Gastroesophageal sphincter (tissue), 4 donors: Measurements from ENCODE around the gene FLYWCH2. TPM values are rescaled to one million over a fixed set of nuclear protein-coding genes. Genes with fewer than 3 reads are reported as not detected.

ENCODE experiments used
- ATAC-seq: fragments of 150-250 bp; one replicate; pipeline ENCODE4 v1.9.1; 2016; ENCODE audit warnings: mild to moderate bottlenecking, moderate library complexity
- H3K27ac ChIP-seq, 4 donors: fragments of 200-600 bp; sonication (generic) in 3 of 4; 1 replicate in 3 of 4; 2 replicates in 1 of 4; pipeline ENCODE4 v1.5.1; 2016 to 2019
- H3K27me3 ChIP-seq: fragments of 200-600 bp; sonication (generic); one replicate; pipeline ENCODE4 v1.5.1; 2019
- H3K36me3 ChIP-seq, 2 donors: fragments of 200-600 bp; sonication (generic); one replicate each; pipeline ENCODE4 v1.5.1; 2019; ENCODE audit warnings: control low read depth in 1 of 2
- H3K4me1 ChIP-seq, 3 donors: fragments of 200-600 bp; sonication (generic); 1 replicate in 2 of 3; 2 replicates in 1 of 3; pipeline ENCODE4 v1.5.1; 2016 to 2019; ENCODE audit warnings: control low read depth in 2 of 3
- H3K4me3 ChIP-seq, 2 donors: fragments of 200-600 bp; sonication (generic); one replicate each; pipeline ENCODE4 v1.5.1; 2019; ENCODE audit warnings: mild to moderate bottlenecking in 1 of 2, moderate library complexity in 1 of 2
- H3K9me3 ChIP-seq, 3 donors: fragments of 200-600 bp; sonication (generic); one replicate each; pipeline ENCODE4 v1.5.1; 2017 to 2019; ENCODE audit warnings: control low read depth in 2 of 3
- CTCF ChIP-seq, 4 experiments: fragments of 200-600 bp in 2 of 4; fragments of 450-650 bp in 2 of 4; sonication (generic) in 1 of 4; IDR thresholded peaks; one replicate each; pipeline ENCODE4 v1.5.1; 2017 to 2019; ENCODE audit warnings: antibody characterized with exemption in 4 of 4, mild to moderate bottlenecking in 2 of 4, moderate library complexity in 2 of 4
- EP300 ChIP-seq: sonication (generic); formaldehyde crosslinking; IDR thresholded peaks from one replicate; pipeline ENCODE4 v1.6.1; 2017; ENCODE audit warnings: antibody characterized with exemption, mild to moderate bottlenecking
- POLR2A ChIP-seq, 2 donors: fragments of 450-650 bp; IDR thresholded peaks; one replicate each; pipeline ENCODE4 v1.6.1; 2017; ENCODE audit warnings: antibody characterized with exemption in 2 of 2, mild to moderate bottlenecking in 2 of 2, moderate library complexity in 1 of 2
- POLR2AphosphoS5 ChIP-seq: sonication (generic); formaldehyde crosslinking; IDR thresholded peaks from one replicate; pipeline ENCODE4 v1.6.1; 2017; ENCODE audit warnings: antibody characterized with exemption
- WGBS, 2 donors: methylation state at CpG; one replicate each; pipeline ENCODE4 v1.1.5; 2018; ENCODE audit warnings: low coverage in 1 of 2; 5-methylcytosine and 5-hydroxymethylcytosine counted together
- total RNA-seq, 4 donors: library from RNA; depleted of rRNA; stranded (reverse); fragments of >200 nt; gene quantifications; one replicate each; pipeline ENCODE4 v1.1.0, GENCODE V29; 2016

Gene FLYWCH2
- total RNA-seq, 4 donors from 2014 or later, result 21.9 to 69.1 (median 38.8) TPM

GRCh38 chr16:2897110-2897509 is 14.1 kb downstream of the FLYWCH2 start:
- Histone ChIP-seq H3K4me3 (no peak overlapping the region), H3K27me3 (no peaks in the 10 kb centered on the region), H3K9me3 (no peaks in the 10 kb centered on the region), H3K36me3 (peaks cover 0 to 68% of the 10 kb centered on the region in 2 donors), H3K27ac (no peak overlapping the region), H3K4me1 (no peaks in the 10 kb centered on the region)
- TF ChIP-seq CTCF (IDR thresholded peaks at IDR 0.05) (no peak), POLR2AphosphoS5 (no peak), EP300 (no peak), POLR2A (IDR thresholded peaks at IDR 0.05) (no peak)
- ATAC-seq, result no peak
- 60 to 92% methylated on average over 2 to 6 of the region's 7 CpGs for WGBS, 2 donors

DNA sequence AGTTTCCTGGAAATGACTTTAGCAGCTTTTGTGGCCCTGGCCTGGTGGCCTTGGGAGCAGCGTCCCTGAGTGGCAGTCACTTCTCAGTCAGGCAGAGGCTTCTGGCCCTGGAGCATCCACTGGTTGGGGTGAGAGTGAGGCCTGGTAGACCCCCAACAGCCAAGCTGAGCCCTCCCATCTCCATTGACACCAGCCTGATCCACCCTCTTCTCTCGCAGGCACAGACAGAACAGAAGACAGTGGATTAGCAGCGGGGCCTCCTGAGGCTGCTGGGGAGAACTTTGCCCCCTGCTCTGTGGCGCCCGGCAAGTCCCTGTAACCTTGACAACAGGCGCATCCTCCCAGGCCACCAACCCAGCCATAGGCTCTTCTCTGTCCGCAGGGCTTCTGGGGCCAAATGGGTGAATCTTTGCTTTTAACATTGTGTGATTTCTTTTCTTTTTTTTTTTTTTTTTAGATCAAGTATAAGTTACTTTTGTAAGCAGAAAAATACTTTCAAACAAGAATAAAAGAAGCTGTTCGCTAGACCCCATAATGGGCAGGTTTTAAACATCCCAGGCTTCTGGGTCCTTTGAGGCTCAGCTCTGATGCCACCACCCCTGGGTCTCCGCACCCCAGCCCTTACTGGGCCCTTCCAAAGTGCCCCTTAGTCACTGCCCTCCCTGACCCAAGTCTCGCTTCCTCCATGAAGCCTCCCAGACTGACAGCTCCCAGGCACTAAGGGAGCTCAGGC is 16.0 kb downstream of the FLYWCH2 start:
- peaks cover 0 to 68% of the 10 kb centered on the region in 2 donors for H3K36me3 ChIP-seq
- peaks cover 0 to 8% (median 3%) of the 10 kb centered on the region in 3 donors for H3K4me1 ChIP-seq
- H3K9me3 ChIP-seq, result no peaks in the 10 kb centered on the region
- H3K27me3 ChIP-seq, result no peaks in the 10 kb centered on the region
- H3K4me3 ChIP-seq, result no peak overlapping the region
- no peak for ATAC-seq
- no peak overlapping the region for H3K27ac ChIP-seq
- 83% methylated on average over 2 to 7 of the region's 10 CpGs for WGBS, 2 donors
- TF ChIP-seq CTCF (IDR thresholded peaks at IDR 0.05), result no peak
- TF ChIP-seq POLR2A (IDR thresholded peaks at IDR 0.05), result no peak
- no peak for TF ChIP-seq POLR2AphosphoS5
- no peak for TF ChIP-seq EP300

- Histone ChIP-seq H3K27me3 (no peaks in the 10 kb centered on the region), H3K9me3 (no peaks in the 10 kb centered on the region), H3K36me3 (peaks cover 0 to 65% of the 10 kb centered on the region in 2 donors), H3K4me3 (no peak overlapping the region), H3K27ac (no peak overlapping the region), H3K4me1 (peaks cover 0 to 9% (median 3%) of the 10 kb centered on the region in 3 donors)
- no peak for TF ChIP-seq CTCF (IDR thresholded peaks at IDR 0.05)
- no peak for TF ChIP-seq POLR2A (IDR thresholded peaks at IDR 0.05)
- TF ChIP-seq EP300, result no peak
- no peak for TF ChIP-seq POLR2AphosphoS5
- WGBS, 2 donors, result 44 to 67% methylated on average over 1 to 3 of the region's 13 CpGs
- ATAC-seq, result no peak
Observed at GRCh38 chr16:2899564-2900072, 16.6 kb downstream of the FLYWCH2 start.

DNA sequence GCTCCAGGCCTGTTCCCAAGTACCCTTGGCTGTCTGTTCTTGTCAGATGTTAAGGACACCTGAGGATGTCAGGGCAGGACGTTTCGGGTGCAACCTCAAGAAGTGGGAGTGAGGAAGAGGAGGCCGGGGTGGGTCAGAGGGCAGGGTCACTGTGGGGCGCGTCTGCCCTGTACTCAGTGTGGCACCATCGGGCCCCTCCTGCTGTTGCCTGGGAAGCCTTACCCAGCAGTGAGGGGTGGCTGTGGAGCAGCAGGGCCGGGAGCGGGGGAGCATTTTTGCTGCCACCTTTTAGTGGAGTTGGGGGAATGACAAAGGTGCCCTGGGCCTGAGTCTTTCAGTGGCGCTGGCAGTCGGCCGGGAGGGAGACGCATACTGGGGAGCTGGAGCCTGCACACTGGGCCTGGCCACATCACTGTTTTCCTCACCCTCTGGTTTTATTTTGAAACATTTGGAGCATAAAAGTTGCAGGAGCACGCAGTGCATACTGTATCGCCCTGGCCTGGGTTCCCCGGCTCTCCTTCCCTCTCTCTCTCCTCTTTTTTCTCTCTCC is 17.6 kb downstream of the FLYWCH2 start:
- Histone ChIP-seq H3K9me3 (no peaks in the 10 kb centered on the region), H3K4me1 (peaks cover 0 to 9% (median 3%) of the 10 kb centered on the region in 3 donors), H3K27ac (no peak overlapping the region), H3K27me3 (no peaks in the 10 kb centered on the region), H3K4me3 (no peak overlapping the region), H3K36me3 (peaks cover 0 to 56% of the 10 kb centered on the region in 2 donors)
- TF ChIP-seq POLR2A (IDR thresholded peaks at IDR 0.05) (no peak), EP300 (no peak), POLR2AphosphoS5 (no peak), CTCF (IDR thresholded peaks at IDR 0.05) (no peak)
- ATAC-seq, result no peak
- 88% methylated on average over 3 of the region's 15 CpGs; no CpG with 5 or more reads in 1 of the 2 donors for WGBS, 2 donors
